AG09319 (cell line): ENCODE data around the gene TROAP.

Experiments used
- DNase-seq: peaks from one replicate; pipeline ENCODE4 v3.0.0-alpha.2; 2010; ENCODE audit warnings: low read depth; ENCODE audit errors: extremely low read depth
- CTCF ChIP-seq: IDR thresholded peaks from 2 replicates; pipeline ENCODE4 v1.5.1; 2011; ENCODE audit warnings: low read depth, mild to moderate bottlenecking, inconsistent platforms, low read length, moderate library complexity

The TROAP gene

GRCh38 chr12:49357103-49357678 lies 34.1 kb downstream of the TROAP start:
- TF ChIP-seq CTCF = peak; percentile 52
- DNase-seq = no peak

DNA sequence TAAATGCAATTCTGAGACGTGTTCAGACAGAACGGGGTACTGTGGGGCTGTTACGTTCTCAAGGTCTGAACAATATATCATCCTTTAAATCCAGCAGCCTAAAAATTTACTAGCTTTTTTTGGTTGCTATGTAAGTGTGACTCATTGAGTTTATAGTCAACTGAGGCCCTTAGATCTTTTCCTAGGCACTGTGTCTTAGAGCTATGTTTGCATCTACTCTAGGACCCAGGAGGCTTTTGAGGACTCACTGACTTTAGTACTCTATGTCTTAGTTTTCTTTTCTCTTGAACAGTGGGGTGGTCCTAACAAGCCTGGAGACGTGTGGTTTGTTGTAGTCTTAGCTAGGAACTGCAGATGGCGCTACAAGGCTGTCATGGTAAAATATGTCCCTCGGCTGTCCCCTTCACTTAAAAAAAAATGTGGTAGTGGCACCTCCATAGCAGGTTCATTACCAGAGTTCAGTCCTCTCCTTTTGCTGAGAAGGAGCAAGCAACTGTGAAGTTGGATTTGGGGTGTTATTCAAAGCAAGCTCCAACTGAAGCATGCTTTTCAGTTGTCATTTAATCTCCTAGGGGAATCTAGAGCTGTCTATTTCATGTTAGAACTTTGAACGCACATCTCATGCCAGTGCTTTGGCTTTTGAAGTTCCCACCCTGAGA lies 35.6 kb downstream of the TROAP start:
- no peak for DNase-seq
- TF ChIP-seq CTCF = peak; percentile 79

- no peak for TF ChIP-seq CTCF
- no peak for DNase-seq
These were observed 36.6 kb downstream of the TROAP start for GRCh38 chr12:49359671-49360070.

GRCh38 chr12:49362077-49362476 lies 39.0 kb downstream of the TROAP start:
- no peak for TF ChIP-seq CTCF
- no peak for DNase-seq

GRCh38 chr12:49364989-49365388 lies 41.9 kb downstream of the TROAP start:
- no peak for DNase-seq
- TF ChIP-seq CTCF = no peak

GRCh38 chr12:49365542-49365941 lies 42.5 kb downstream of the TROAP start:
- no peak for TF ChIP-seq CTCF
- DNase-seq = no peak

DNA sequence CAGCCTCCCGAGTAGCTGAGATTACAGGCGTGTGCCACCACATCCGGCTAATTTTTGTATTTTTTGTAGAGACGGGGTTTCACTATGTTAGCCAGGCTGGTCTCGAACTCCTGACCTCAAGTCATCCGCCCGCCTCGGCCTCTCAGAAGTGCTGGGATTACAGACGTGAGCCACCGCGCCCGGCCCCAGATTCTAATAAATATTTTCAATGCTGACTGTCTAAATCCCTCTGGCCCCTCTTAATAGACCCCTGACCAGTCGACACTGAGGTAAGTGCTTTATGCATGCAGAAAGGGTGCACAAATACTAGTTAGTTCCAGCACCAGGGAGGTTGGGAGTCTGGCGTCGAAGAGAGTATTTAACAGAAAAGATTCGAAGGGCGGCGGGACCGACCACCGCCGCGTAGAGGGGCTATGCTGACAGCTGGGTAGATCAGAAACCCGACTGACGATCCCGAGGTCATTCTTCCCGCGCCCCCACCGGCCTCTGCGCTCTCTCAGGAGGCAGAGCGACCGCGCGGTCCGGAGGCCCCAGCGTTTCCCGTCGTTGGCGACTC lies 43.1 kb downstream of the TROAP start:
- no peak for DNase-seq
- no peak for TF ChIP-seq CTCF
